GM18507 (cell line): ENCODE measurements around the gene DPP4.

Experiments
- DNase-seq: peaks from one replicate; pipeline ENCODE4 v3.0.0; 2011; ENCODE audit warnings: low read depth; ENCODE audit not compliant: insufficient read length; ENCODE audit errors: extremely low spot score
- FAIRE-seq: peaks from 2 replicates; lab custom pipeline; 2011; peaks lifted over from hg19 to GRCh38; lab: Jason Lieb, UNC

Gene DPP4

GRCh38 chr2:162028511-162028910, 45.5 kb downstream of the DPP4 start:
- DNase-seq = no peak
- FAIRE-seq = no peak

GRCh38 chr2:162025121-162025911, 48.7 kb downstream of the DPP4 start:
- FAIRE-seq (no peak), DNase-seq (no peak)

GRCh38 chr2:162022290-162022945, 51.6 kb downstream of the DPP4 start:
- no peak for DNase-seq
- FAIRE-seq = no peak

- FAIRE-seq = no peak
- no peak for DNase-seq
These were observed 52.4 kb downstream of the DPP4 start for GRCh38 chr2:162021516-162022058.

- FAIRE-seq (no peak), DNase-seq (no peak)
These were observed 55.5 kb downstream of the DPP4 start for GRCh38 chr2:162018530-162018929.

- FAIRE-seq (no peak), DNase-seq (no peak)
These were observed 56.8 kb downstream of the DPP4 start for GRCh38 chr2:162017233-162017632.

- no peak for DNase-seq
- FAIRE-seq = no peak
These were observed 57.9 kb downstream of the DPP4 start for GRCh38 chr2:162016080-162016479.

GRCh38 chr2:162014751-162015150, 59.3 kb downstream of the DPP4 start:
- FAIRE-seq = no peak
- DNase-seq = no peak

- no peak for FAIRE-seq
- DNase-seq = no peak
These were observed 60.2 kb downstream of the DPP4 start for GRCh38 chr2:162013514-162014475.

GRCh38 chr2:162012565-162013058, 61.4 kb downstream of the DPP4 start:
- FAIRE-seq (no peak), DNase-seq (no peak)

- DNase-seq = no peak
- no peak for FAIRE-seq
These were observed 62.1 kb downstream of the DPP4 start for GRCh38 chr2:162011706-162012564.

- FAIRE-seq = no peak
These were observed 64.5 kb downstream of the DPP4 start for GRCh38 chr2:162009543-162009942.

GRCh38 chr2:162007447-162008040, 66.5 kb downstream of the DPP4 start:
- FAIRE-seq = peak; percentile 44
- no peak for DNase-seq

More at GRCh38 chr2:162009543-162009942, 64.5 kb downstream of the DPP4 start:
- no peak for DNase-seq

GRCh38 chr2:162006337-162006736, 67.7 kb downstream of the DPP4 start:
- FAIRE-seq (no peak), DNase-seq (no peak)

- FAIRE-seq = no peak
These were observed 70.0 kb downstream of the DPP4 start for GRCh38 chr2:162004031-162004430.

GRCh38 chr2:162002623-162003235, 71.3 kb downstream of the DPP4 start:
- no peak for DNase-seq
- no peak for FAIRE-seq

More at GRCh38 chr2:162004031-162004430, 70.0 kb downstream of the DPP4 start:
- no peak for DNase-seq

- no peak for FAIRE-seq
- DNase-seq = no peak
These were observed 73.6 kb downstream of the DPP4 start for GRCh38 chr2:162000431-162000830.

GRCh38 chr2:161999321-161999720, 74.7 kb downstream of the DPP4 start:
- DNase-seq = no peak
- FAIRE-seq = no peak
